ENCODE results near the gene FBXO33. TPM values are rescaled to one million over a fixed set of nuclear protein-coding genes. Genes with fewer than 3 reads are reported as not detected.

Gene FBXO33
- total RNA-seq, 1 donor from 2014 or later: 9.4 TPM

DNA sequence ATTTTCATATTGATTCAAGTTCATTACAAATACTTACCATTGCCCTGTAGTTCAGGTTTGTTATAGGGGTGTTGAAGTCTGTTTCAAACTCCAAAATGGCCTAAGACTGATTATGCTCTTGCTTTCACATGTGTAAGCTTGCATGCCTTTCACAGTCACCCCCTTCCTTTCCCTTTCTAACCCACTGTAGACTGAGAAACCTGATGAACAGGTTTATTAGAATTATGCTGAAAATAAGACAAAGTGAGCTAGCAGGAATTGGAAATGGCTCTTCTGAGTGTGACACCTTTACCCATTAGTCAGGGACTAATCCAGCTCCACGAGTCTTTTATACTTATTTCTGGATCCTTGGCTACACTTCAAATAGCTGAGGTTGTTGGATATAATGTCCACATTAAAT lies 38.9 kb downstream of the FBXO33 start:
- DNase-seq (ENCODE audit: low read depth) (no peak), FAIRE-seq (no peak)
- Mint-ChIP-seq H3K27ac (ENCODE audit: unreplicated experiment) (no peak overlapping the region), H3K4me3 (ENCODE audit: unreplicated experiment) (no peak overlapping the region), H3K4me1 (ENCODE audit: low read depth, unreplicated experiment) (peaks cover 9% of the 10 kb centered on the region), H3K9me3 (ENCODE audit: unreplicated experiment) (no peaks in the 10 kb centered on the region), H3K36me3 (ENCODE audit: low read depth, unreplicated experiment) (peaks cover 4% of the 10 kb centered on the region), H3K27me3 (ENCODE audit: low read depth, unreplicated experiment) (no peaks in the 10 kb centered on the region)
- Histone ChIP-seq H3K79me2 (ENCODE audit: insufficient read depth, low read length) (no peaks in the 10 kb centered on the region), H3K9me3 (ENCODE audit: insufficient read depth, low read depth, low read length) (no peaks in the 10 kb centered on the region), H3K4me2 (ENCODE audit: low read length) (no peak overlapping the region), H3K27ac (ENCODE audit: low read depth, low read length) (no peak overlapping the region), H3K4me3 (ENCODE audit: insufficient read depth, low read depth, low read length) (no peak overlapping the region), H3K27me3 (ENCODE audit: insufficient read depth, low read length) (no peaks in the 10 kb centered on the region), H4K20me1 (ENCODE audit: insufficient read depth, low read length) (no peaks in the 10 kb centered on the region), H2AFZ (ENCODE audit: low read depth, low read length) (no peak overlapping the region), H3K36me3 (ENCODE audit: insufficient read depth, low read length) (no peaks in the 10 kb centered on the region), H3K4me1 (ENCODE audit: insufficient read depth, low read length) (peaks cover 3% of the 10 kb centered on the region), H3K9ac (ENCODE audit: low read length) (no peak overlapping the region)
- no peak for TF ChIP-seq EZH2 (IDR thresholded peaks at IDR 0.05; ENCODE audit: insufficient read depth, low read length)
- TF ChIP-seq, protein P1, sequence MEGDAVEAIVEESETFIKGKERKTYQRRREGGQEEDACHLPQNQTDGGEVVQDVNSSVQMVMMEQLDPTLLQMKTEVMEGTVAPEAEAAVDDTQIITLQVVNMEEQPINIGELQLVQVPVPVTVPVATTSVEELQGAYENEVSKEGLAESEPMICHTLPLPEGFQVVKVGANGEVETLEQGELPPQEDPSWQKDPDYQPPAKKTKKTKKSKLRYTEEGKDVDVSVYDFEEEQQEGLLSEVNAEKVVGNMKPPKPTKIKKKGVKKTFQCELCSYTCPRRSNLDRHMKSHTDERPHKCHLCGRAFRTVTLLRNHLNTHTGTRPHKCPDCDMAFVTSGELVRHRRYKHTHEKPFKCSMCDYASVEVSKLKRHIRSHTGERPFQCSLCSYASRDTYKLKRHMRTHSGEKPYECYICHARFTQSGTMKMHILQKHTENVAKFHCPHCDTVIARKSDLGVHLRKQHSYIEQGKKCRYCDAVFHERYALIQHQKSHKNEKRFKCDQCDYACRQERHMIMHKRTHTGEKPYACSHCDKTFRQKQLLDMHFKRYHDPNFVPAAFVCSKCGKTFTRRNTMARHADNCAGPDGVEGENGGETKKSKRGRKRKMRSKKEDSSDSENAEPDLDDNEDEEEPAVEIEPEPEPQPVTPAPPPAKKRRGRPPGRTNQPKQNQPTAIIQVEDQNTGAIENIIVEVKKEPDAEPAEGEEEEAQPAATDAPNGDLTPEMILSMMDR (IDR thresholded peaks at IDR 0.05; ENCODE audit: insufficient read depth, low read depth, low read length): no peak

DNA sequence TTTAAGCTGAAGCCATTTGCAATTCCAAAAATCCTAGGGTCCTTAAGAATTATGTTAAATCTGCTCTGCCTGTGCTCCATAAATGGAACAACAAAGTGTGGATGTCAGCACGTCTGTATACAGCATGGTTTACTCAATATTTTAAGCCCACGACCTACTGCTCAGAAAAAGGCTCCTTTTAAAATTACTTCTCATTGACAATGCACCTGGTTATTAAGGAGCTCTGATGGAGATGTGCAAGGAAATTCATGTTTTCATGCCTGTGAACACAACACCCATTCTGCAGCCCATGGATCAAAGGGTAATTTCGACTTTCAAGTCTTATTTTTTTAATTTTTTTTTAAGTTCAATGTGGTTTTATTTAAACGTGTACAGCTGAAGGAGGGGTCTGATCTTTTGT lies 48.1 kb downstream of the FBXO33 start:
- H3K9me3 ChIP-seq (ENCODE audit: insufficient read depth, low read depth, low read length): no peaks in the 10 kb centered on the region
- H3K4me3 Mint-ChIP-seq (ENCODE audit: unreplicated experiment): no peak overlapping the region
- H4K20me1 ChIP-seq (ENCODE audit: insufficient read depth, low read length): no peaks in the 10 kb centered on the region
- no peak overlapping the region for H3K4me2 ChIP-seq (ENCODE audit: low read length)
- FAIRE-seq (no peak), DNase-seq (ENCODE audit: low read depth) (no peak)
- H3K9ac ChIP-seq (ENCODE audit: low read length): no peak overlapping the region
- TF ChIP-seq, protein P1 (IDR thresholded peaks at IDR 0.05; ENCODE audit: insufficient read depth, low read depth, low read length): no peak
- no peak for TF ChIP-seq EZH2 (IDR thresholded peaks at IDR 0.05; ENCODE audit: insufficient read depth, low read length)
- H2AFZ ChIP-seq (ENCODE audit: low read depth, low read length): no peak overlapping the region
- no peaks in the 10 kb centered on the region for H3K36me3 ChIP-seq (ENCODE audit: insufficient read depth, low read length)
- peaks cover 6% of the 10 kb centered on the region for H3K4me1 Mint-ChIP-seq (ENCODE audit: low read depth, unreplicated experiment)
- no peak overlapping the region for H3K4me3 ChIP-seq (ENCODE audit: insufficient read depth, low read depth, low read length)
- H3K9me3 Mint-ChIP-seq (ENCODE audit: unreplicated experiment): peaks cover 3% of the 10 kb centered on the region
- H3K27ac ChIP-seq (ENCODE audit: low read depth, low read length): no peak overlapping the region
- no peaks in the 10 kb centered on the region for H3K4me1 ChIP-seq (ENCODE audit: insufficient read depth, low read length)
- H3K79me2 ChIP-seq (ENCODE audit: insufficient read depth, low read length): no peaks in the 10 kb centered on the region
- H3K36me3 Mint-ChIP-seq (ENCODE audit: low read depth, unreplicated experiment): peaks cover 19% of the 10 kb centered on the region
- H3K27me3 ChIP-seq (ENCODE audit: insufficient read depth, low read length): no peaks in the 10 kb centered on the region
- H3K27ac Mint-ChIP-seq (ENCODE audit: unreplicated experiment): no peak overlapping the region
- H3K27me3 Mint-ChIP-seq (ENCODE audit: low read depth, unreplicated experiment): no peaks in the 10 kb centered on the region

DNA sequence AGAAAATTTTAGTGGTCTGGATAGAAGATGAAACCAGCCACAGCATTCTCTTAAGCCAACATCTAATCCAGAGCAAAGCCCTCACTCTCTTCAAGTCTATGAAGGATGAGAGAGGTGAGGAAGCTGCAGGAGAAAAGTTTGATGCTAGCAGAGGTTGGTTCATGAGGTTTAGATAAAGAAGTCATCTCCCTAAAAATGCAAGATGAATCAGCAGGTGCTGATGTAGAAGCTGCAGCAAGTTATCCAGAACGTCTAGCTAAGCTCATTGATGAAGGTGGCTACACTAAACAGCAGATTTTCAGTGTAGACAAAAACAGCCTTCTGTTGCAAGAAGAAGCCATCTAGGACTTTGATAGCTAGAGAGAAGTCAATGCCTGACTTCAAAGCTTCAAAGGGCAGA lies 48.5 kb downstream of the FBXO33 start:
- no peaks in the 10 kb centered on the region for H3K27me3 ChIP-seq (ENCODE audit: insufficient read depth, low read length)
- H3K4me3 Mint-ChIP-seq (ENCODE audit: unreplicated experiment): no peak overlapping the region
- TF ChIP-seq, protein P1 (IDR thresholded peaks at IDR 0.05; ENCODE audit: insufficient read depth, low read depth, low read length): no peak
- TF ChIP-seq EZH2 (IDR thresholded peaks at IDR 0.05; ENCODE audit: insufficient read depth, low read length): no peak
- H3K9me3 Mint-ChIP-seq (ENCODE audit: unreplicated experiment): peaks cover 3% of the 10 kb centered on the region
- no peaks in the 10 kb centered on the region for H3K4me1 ChIP-seq (ENCODE audit: insufficient read depth, low read length)
- peaks cover 6% of the 10 kb centered on the region for H3K4me1 Mint-ChIP-seq (ENCODE audit: low read depth, unreplicated experiment)
- no peak overlapping the region for H3K4me2 ChIP-seq (ENCODE audit: low read length)
- no peak overlapping the region for H3K27ac Mint-ChIP-seq (ENCODE audit: unreplicated experiment)
- DNase-seq (ENCODE audit: low read depth) (no peak), FAIRE-seq (no peak)
- no peak overlapping the region for H3K4me3 ChIP-seq (ENCODE audit: insufficient read depth, low read depth, low read length)
- H4K20me1 ChIP-seq (ENCODE audit: insufficient read depth, low read length): no peaks in the 10 kb centered on the region
- no peak overlapping the region for H3K27ac ChIP-seq (ENCODE audit: low read depth, low read length)
- H3K36me3 ChIP-seq (ENCODE audit: insufficient read depth, low read length): no peaks in the 10 kb centered on the region
- H3K36me3 Mint-ChIP-seq (ENCODE audit: low read depth, unreplicated experiment): peaks cover 19% of the 10 kb centered on the region
- H3K9ac ChIP-seq (ENCODE audit: low read length): no peak overlapping the region
- no peaks in the 10 kb centered on the region for H3K9me3 ChIP-seq (ENCODE audit: insufficient read depth, low read depth, low read length)
- no peak overlapping the region for H2AFZ ChIP-seq (ENCODE audit: low read depth, low read length)
- no peaks in the 10 kb centered on the region for H3K79me2 ChIP-seq (ENCODE audit: insufficient read depth, low read length)
- no peaks in the 10 kb centered on the region for H3K27me3 Mint-ChIP-seq (ENCODE audit: low read depth, unreplicated experiment)

Measured in astrocyte (in vitro differentiated cells and primary cell).